ENCODE data around the gene CCNL2.
A peak's percentile ranks its signal among the peaks of the same experiment; 100 is the strongest.

Gene CCNL2

GRCh38 chr1:1400576-1401456 is 1.7 kb upstream of the CCNL2 start:
- Histone ChIP-seq H3K4me3 (peak overlapping the region; percentile 83 to 100 (median 92)), H3K4me1 (peaks cover 41 to 79% (median 59%) of the 10 kb centered on the region in 10 experiments), H3K36me3 (peaks cover 70 to 83% (median 77%) of the 10 kb centered on the region in 11 experiments), H4K20me1 (peaks cover 6 to 89% (median 55%) of the 10 kb centered on the region in 11 experiments; a peak in 21 of 22 replicates), H3K9me3 (replicated peaks in 1 of 11) (no peaks in the 10 kb centered on the region), H3K27me3 (no peaks in the 10 kb centered on the region), H3K4me2 (peak overlapping the region; percentile 89 to 99 (median 96)), H3K9ac (peak overlapping the region; percentile 94 to 99 (median 97)), H3K27ac (peak overlapping the region in 10 of 11 experiments; percentile 74 to 97 (median 94); a peak in 16 of 22 replicates)
- TF ChIP-seq Cebpa-rat (IDR thresholded peaks at IDR 0.05): no peak

GRCh38 chr1:1399872-1400575 is 889 bp upstream of the CCNL2 start:
- peak overlapping the region; percentile 89 to 99 (median 96) for H3K4me2 ChIP-seq
- H3K36me3 ChIP-seq: peaks cover 70 to 83% (median 77%) of the 10 kb centered on the region in 11 experiments
- H3K4me1 ChIP-seq: peaks cover 33 to 78% (median 53%) of the 10 kb centered on the region in 10 experiments
- no peak for TF ChIP-seq Cebpa-rat (IDR thresholded peaks at IDR 0.05)
- H3K9me3 ChIP-seq (replicated peaks in 1 of 11): no peaks in the 10 kb centered on the region
- H3K4me3 ChIP-seq: peak overlapping the region; percentile 83 to 100 (median 92)
- peak overlapping the region; percentile 94 to 99 (median 97) for H3K9ac ChIP-seq
- H3K27me3 ChIP-seq: no peaks in the 10 kb centered on the region
- peak overlapping the region; percentile 74 to 97 (median 92) for H3K27ac ChIP-seq
- peaks cover 13 to 89% (median 58%) of the 10 kb centered on the region in 11 experiments; a peak in 21 of 22 replicates for H4K20me1 ChIP-seq

DNA sequence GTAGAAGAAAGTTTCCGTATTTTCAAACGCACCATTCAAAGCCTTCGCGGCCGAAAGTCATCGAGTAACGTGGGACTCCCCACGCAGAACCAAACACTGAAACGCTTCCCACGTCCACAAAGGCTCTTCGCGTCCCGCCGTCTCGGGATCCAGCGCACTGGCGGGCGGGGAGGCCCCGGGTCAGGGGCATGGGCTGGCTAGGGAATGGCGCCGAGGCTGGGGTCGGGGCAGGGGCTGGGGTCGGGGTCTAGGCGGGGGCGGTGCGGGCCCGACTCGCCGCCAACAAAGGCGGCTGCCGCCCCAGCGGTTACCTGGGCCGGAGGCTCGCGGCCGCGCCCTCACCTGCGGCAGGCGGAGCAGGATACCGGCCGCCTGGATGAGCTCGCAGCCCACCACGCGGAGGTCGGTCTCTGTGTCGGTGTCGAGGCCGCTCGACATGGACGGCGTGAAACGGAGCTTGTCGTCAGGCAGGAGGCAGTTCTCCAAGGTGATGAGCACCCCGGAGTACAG is 403 bp downstream of the CCNL2 start:
- peak overlapping the region; percentile 87 to 97 (median 92) for H3K27ac ChIP-seq
- no peaks in the 10 kb centered on the region for H3K27me3 ChIP-seq
- peak overlapping the region; percentile 94 to 99 (median 97) for H3K9ac ChIP-seq
- H4K20me1 ChIP-seq: peaks cover 13 to 89% (median 62%) of the 10 kb centered on the region in 11 experiments; a peak in 21 of 22 replicates
- H3K4me2 ChIP-seq: peak overlapping the region; percentile 83 to 98 (median 94)
- H3K4me3 ChIP-seq: peak overlapping the region; percentile 83 to 100 (median 92)
- H3K4me1 ChIP-seq: peaks cover 31 to 65% (median 45%) of the 10 kb centered on the region in 10 experiments
- no peaks in the 10 kb centered on the region for H3K9me3 ChIP-seq (replicated peaks in 1 of 11)
- no peak for TF ChIP-seq Cebpa-rat (IDR thresholded peaks at IDR 0.05)
- peaks cover 71 to 83% (median 78%) of the 10 kb centered on the region in 11 experiments for H3K36me3 ChIP-seq

DNA sequence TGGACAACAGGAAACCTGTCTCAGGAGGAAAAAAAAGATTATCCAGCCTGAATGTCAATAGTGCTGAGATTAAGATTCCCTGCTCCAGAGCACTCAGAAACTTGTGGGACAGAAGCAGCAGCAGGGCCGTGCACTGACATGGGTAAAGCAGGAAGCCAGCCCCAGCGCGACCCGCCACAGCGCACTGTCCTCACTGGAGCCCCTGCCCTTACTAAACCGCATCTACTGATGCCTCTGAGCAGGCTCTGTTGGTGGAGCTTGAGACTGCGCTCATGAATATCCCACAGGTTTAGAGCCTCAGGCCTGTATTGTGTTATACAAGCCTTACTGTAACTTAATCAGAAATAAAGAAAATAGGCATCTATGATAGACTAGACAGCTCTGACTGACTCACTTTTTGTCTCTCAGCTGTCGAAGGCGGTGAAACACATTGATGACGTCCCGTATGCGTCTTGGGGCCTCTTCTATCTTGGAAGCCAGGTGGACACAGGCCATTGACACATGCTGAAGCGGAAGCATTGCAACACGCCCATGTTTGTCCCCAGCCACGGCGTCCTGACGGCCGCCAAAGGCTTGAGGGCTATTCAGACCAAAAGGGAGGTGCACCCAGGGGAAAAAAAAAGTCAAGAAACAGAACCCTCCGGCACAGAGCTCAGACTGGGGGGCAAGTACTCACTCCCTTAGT is 1.2 kb downstream of the CCNL2 start:
- Histone ChIP-seq H3K27ac (peak overlapping the region; percentile 87 to 97 (median 92); a peak in 21 of 22 replicates), H3K4me3 (peak overlapping the region; percentile 83 to 100 (median 92)), H3K9me3 (replicated peaks in 1 of 11) (no peaks in the 10 kb centered on the region), H3K27me3 (no peaks in the 10 kb centered on the region), H4K20me1 (peaks cover 15 to 89% (median 62%) of the 10 kb centered on the region in 11 experiments; a peak in 21 of 22 replicates), H3K9ac (peak overlapping the region; percentile 94 to 99 (median 97)), H3K4me2 (peak overlapping the region; percentile 83 to 98 (median 94)), H3K4me1 (peaks cover 31 to 57% (median 40%) of the 10 kb centered on the region in 10 experiments), H3K36me3 (peaks cover 71 to 83% (median 78%) of the 10 kb centered on the region in 11 experiments)
- no peak for TF ChIP-seq Cebpa-rat (IDR thresholded peaks at IDR 0.05)

DNA sequence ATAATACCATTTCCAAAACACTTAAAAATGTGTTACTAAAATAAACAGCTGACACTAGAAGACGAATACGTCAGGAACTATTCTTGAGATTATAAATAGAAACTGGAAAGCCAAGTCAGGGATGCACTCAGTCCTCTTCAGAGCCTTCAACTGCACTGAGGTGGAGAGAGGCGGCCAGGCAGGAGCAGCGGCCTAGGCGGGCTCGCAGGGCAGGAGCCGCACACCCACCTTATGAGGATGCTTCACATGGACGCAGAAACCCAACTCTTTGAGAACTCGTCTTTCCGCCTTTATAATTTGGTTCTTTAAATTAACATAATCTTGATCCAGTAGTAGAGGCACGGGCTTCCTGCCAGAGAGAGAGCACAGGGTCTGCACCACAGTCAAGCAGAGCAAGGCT is 4.0 kb downstream of the CCNL2 start:
- peak overlapping the region in 3 of 11 experiments; percentile 2 to 18 (median 7); a peak in 4 of 22 replicates for H3K9ac ChIP-seq
- H3K36me3 ChIP-seq: peaks cover 76 to 84% (median 81%) of the 10 kb centered on the region in 11 experiments
- peaks cover 0 to 2% (median 0%) of the 10 kb centered on the region in 11 experiments; a peak in 2 of 22 replicates for H3K9me3 ChIP-seq (replicated peaks in 1 of 11)
- H3K27me3 ChIP-seq: no peaks in the 10 kb centered on the region
- TF ChIP-seq Cebpa-rat (IDR thresholded peaks at IDR 0.05): no peak
- H4K20me1 ChIP-seq: peaks cover 29 to 87% (median 57%) of the 10 kb centered on the region in 11 experiments; a peak in 20 of 22 replicates
- H3K27ac ChIP-seq: no peak overlapping the region
- no peak overlapping the region for H3K4me3 ChIP-seq
- no peak overlapping the region for H3K4me2 ChIP-seq
- H3K4me1 ChIP-seq: peaks cover 17 to 46% (median 30%) of the 10 kb centered on the region in 10 experiments

GRCh38 chr1:1394116-1394515 is 5.0 kb downstream of the CCNL2 start:
- H3K27me3 ChIP-seq: no peaks in the 10 kb centered on the region
- H3K4me2 ChIP-seq: no peak overlapping the region
- H3K9ac ChIP-seq: peak overlapping the region in 1 of 11 experiments; percentile 3; a peak in 1 of 22 replicates
- TF ChIP-seq Cebpa-rat (IDR thresholded peaks at IDR 0.05): no peak
- H3K9me3 ChIP-seq (replicated peaks in 1 of 11): peaks cover 0 to 5% (median 0%) of the 10 kb centered on the region in 11 experiments; a peak in 2 of 22 replicates
- H3K27ac ChIP-seq: no peak overlapping the region
- H3K36me3 ChIP-seq: peaks cover 86 to 94% (median 92%) of the 10 kb centered on the region in 11 experiments
- peaks cover 29 to 91% (median 57%) of the 10 kb centered on the region in 11 experiments; a peak in 20 of 22 replicates for H4K20me1 ChIP-seq
- peaks cover 15 to 51% (median 31%) of the 10 kb centered on the region in 10 experiments for H3K4me1 ChIP-seq
- no peak overlapping the region for H3K4me3 ChIP-seq

DNA sequence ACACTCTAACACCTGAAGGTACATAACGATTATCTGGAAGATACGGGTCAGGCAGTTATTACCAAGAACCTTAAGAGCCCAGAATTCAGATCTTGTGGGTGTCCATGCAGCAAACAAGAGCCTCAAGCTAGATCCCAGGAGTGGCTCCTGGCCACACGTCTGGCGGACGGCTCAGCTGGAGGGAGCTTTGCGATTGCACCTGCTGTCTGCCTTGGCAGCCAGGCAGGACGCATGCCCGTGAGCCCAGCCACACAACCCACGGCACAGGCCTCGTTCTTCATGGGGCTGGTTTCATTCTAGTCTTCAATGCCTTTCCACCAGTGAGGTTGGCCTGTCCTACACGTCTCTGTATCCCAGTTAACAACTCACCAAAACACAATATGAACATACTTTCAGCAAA is 5.7 kb downstream of the CCNL2 start:
- H3K4me3 ChIP-seq: no peak overlapping the region
- TF ChIP-seq Cebpa-rat (IDR thresholded peaks at IDR 0.05): no peak
- peaks cover 0 to 5% (median 0%) of the 10 kb centered on the region in 11 experiments; a peak in 2 of 22 replicates for H3K9me3 ChIP-seq (replicated peaks in 1 of 11)
- H3K36me3 ChIP-seq: peaks cover 93 to 100% (median 98%) of the 10 kb centered on the region in 11 experiments
- H3K4me1 ChIP-seq: peaks cover 15 to 51% (median 31%) of the 10 kb centered on the region in 10 experiments
- no peak overlapping the region for H3K4me2 ChIP-seq
- no peaks in the 10 kb centered on the region for H3K27me3 ChIP-seq
- H3K9ac ChIP-seq: peak overlapping the region in 2 of 11 experiments; percentile 0 to 25; a peak in 1 of 22 replicates
- H3K27ac ChIP-seq: no peak overlapping the region
- H4K20me1 ChIP-seq: peaks cover 29 to 91% (median 57%) of the 10 kb centered on the region in 11 experiments; a peak in 20 of 22 replicates

- peaks cover 95 to 100% (median 100%) of the 10 kb centered on the region in 11 experiments for H3K36me3 ChIP-seq
- H3K9me3 ChIP-seq (replicated peaks in 1 of 11): peaks cover 0 to 5% (median 0%) of the 10 kb centered on the region in 11 experiments; a peak in 2 of 22 replicates
- peaks cover 29 to 89% (median 57%) of the 10 kb centered on the region in 11 experiments; a peak in 20 of 22 replicates for H4K20me1 ChIP-seq
- no peak overlapping the region for H3K27ac ChIP-seq
- H3K4me3 ChIP-seq: no peak overlapping the region
- H3K4me2 ChIP-seq: no peak overlapping the region
- no peaks in the 10 kb centered on the region for H3K27me3 ChIP-seq
- peak overlapping the region in 3 of 11 experiments; percentile 0 to 25 (median 0); a peak in 1 of 22 replicates for H3K9ac ChIP-seq
- no peak for TF ChIP-seq Cebpa-rat (IDR thresholded peaks at IDR 0.05)
- peaks cover 12 to 49% (median 28%) of the 10 kb centered on the region in 10 experiments for H3K4me1 ChIP-seq
Measured at GRCh38 chr1:1393014-1393413, 6.1 kb downstream of the CCNL2 start.

All from BLaER1 treated with 17β-estradiol and CSF1 and Interleukin-3, amounts not matched to agents 10 nM and 100 nM (cell line).